Raji (cell line): Measurements from ENCODE around the gene SCD5.

Experiments
- POLR2A ChIP-seq: IDR thresholded peaks from 2 replicates; pipeline ENCODE4 v1.6.1; 2011; ENCODE audit warnings: low read depth, low read length, control low read depth; ENCODE audit not compliant: insufficient read depth

The SCD5 gene

GRCh38 chr4:82801910-82802521 is 3.4 kb upstream of the SCD5 start:
- TF ChIP-seq POLR2A: no peak

GRCh38 chr4:82799006-82799881 is 648 bp upstream of the SCD5 start:
- no peak for TF ChIP-seq POLR2A

GRCh38 chr4:82797405-82798111 is 1.0 kb downstream of the SCD5 start:
- TF ChIP-seq POLR2A: no peak

- no peak for TF ChIP-seq POLR2A
These were observed 1.6 kb downstream of the SCD5 start for GRCh38 chr4:82797040-82797404.

DNA sequence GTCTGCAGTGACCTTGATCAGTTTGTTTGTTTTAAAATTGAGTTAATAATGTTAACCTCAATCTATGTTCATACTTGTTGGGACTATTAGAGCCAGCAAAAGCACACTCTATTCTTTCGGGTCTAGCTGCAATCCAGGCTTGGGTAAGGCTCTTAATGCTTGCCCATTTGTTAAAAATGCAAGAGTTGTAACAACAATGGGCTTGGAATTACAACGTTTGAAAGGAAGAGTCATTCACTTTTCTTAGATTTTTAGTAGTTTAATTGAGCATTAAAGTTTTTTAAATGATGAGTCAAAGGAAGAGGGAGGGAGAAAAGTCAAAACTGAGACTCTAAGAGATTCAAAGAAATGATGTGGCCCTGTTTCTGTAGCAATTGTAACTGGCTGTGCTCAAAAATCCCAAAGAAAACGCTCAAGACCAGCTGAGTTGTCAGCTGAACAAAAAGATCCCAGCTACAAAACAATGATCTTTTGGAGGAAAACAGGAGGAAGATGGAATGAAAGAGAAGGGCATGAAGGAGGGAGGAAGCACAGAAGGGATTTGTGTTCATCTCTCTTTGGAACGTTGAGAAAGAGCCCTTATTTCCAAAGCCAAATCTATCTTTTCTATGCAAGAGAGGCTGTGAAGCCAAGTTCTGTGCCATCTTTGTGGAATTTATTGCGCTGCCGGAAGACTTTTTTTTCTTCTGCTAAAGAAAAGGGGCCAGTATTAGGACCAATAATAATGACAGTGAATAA is 5.5 kb downstream of the SCD5 start:
- TF ChIP-seq POLR2A: no peak

- TF ChIP-seq POLR2A: no peak
These were observed 7.4 kb downstream of the SCD5 start for GRCh38 chr4:82791179-82791578.

DNA sequence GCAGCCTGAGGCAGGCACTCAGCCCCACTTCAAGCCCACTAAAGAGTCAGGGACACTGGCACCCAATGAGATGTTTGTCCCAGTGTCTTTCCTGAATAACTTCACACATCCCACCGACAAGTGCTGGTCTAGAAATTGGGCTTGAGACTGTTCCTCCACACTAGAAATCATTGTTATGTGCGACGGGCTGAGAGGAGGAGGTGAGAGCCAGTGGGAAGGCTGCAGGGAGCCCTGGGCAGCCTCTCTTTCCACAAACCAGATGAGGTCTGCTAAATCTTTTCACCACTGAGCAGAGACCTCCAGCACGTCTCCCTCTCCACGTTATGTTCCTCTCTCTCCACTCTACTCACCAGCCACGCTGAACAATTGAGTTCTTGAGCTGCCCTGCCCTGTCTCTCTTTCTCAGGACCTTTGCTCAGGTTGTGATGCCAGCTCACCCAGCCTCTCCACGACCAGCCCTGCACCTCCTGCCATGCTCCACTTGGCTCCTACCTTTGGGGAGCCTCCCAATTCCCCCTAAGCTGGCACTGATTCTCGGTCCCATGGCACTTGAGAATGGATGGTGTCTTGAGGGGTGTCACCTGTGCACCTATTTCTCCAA is 8.4 kb downstream of the SCD5 start:
- TF ChIP-seq POLR2A: no peak

GRCh38 chr4:82789025-82789776 is 9.4 kb downstream of the SCD5 start:
- TF ChIP-seq POLR2A: no peak

- no peak for TF ChIP-seq POLR2A
These were observed 11.3 kb downstream of the SCD5 start for GRCh38 chr4:82787342-82787741.

- TF ChIP-seq POLR2A: no peak
These were observed 11.8 kb downstream of the SCD5 start for GRCh38 chr4:82786828-82787227.

- no peak for TF ChIP-seq POLR2A
These were observed 12.8 kb downstream of the SCD5 start for GRCh38 chr4:82785611-82786400.

- TF ChIP-seq POLR2A: no peak
These were observed 13.7 kb downstream of the SCD5 start for GRCh38 chr4:82784681-82785610.
